Femur (tissue), 1 donor: ENCODE measurements around the gene MAPK1.
"Not testable (repeated sequence)": the region's sequence is repeated elsewhere in the genome, so short reads cannot be mapped to it uniquely, and the experiment has no call there.

Experiments used
- DNase-seq: peaks from one replicate; pipeline ENCODE4 v3.0.0-alpha.2; 2017

MAPK1 gene

GRCh38 chr22:21845558-21846453 is 21.6 kb downstream of the MAPK1 start:
- DNase-seq: no peak

GRCh38 chr22:21842946-21843345 is 24.5 kb downstream of the MAPK1 start:
- DNase-seq: no peak

GRCh38 chr22:21841422-21841821 is 26.0 kb downstream of the MAPK1 start:
- no peak for DNase-seq

GRCh38 chr22:21840236-21840823 is 27.1 kb downstream of the MAPK1 start:
- no peak for DNase-seq

DNA sequence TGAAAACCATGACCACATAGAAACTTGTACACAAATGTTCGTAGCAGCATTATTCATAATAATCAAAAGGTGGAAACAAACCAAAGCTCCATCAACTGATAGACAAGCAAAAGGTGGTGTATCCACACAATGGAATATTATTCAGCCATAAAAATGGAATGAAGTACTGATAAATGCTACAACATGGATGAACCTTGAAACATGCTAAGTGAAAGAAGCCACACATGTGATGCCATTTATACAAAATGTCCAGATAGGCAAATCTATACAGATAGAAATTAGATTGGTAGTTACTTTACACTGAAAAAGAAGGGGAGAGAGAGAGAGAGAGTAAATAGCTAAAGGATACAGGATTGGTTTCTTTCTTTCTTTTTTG is 27.7 kb downstream of the MAPK1 start:
- no peak for DNase-seq

DNA sequence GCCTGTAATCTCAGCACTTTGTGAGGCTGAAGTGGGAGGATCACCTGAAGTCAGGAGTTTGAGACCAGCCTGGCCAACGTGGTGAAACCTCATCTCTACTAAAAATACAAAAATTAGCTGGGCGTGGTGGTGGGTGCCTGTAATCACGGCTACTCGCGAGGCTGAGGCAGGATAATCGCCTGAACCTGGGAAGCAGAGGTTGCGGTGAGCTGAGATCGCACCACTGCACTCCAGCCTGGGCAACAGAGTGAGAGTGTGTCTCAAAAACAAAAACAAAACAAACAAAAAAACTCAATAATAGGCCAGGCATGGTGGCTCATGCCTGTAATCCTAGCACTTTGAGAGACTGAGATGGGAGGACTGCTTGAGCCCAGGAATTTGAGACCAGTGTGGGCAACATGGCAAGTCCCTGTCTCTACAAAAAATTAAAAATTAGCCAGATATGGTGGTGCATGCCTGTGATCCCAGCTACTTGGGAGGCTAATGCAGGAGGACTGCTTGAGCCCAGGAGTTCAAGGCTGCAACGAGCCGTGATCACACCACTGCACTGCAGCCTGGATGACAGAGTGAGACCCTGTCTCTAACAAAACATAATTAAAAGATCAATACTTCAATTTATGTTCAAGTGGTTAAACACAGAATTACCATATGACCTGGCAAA is 28.2 kb downstream of the MAPK1 start:
- DNase-seq: not testable (repeated sequence)

- peak; percentile 29 for DNase-seq
Observed at GRCh38 chr22:21837248-21837979, 30.0 kb downstream of the MAPK1 start.

DNA sequence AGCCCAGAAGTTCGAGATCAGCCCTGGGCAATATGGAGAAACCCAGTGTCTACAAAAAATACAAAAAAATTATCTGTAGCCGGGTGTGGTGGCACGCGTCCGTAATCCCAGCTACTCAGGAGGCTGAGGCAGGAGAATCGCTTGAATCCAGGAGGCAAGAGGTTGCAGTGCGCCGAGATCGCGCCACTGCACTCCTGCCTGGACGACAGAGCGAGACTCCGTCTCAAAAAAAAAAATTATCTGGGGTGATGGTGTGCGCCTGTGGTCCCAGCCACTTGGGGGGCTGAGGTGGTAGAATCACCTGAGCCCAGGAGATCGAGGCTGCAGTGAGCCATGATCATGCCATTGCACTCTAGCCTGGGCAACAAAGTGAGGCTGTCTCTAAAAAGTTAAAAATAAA is 31.0 kb downstream of the MAPK1 start:
- DNase-seq: not testable (repeated sequence)

GRCh38 chr22:21835378-21835777 is 32.1 kb downstream of the MAPK1 start:
- no peak for DNase-seq

GRCh38 chr22:21834869-21835268 is 32.6 kb downstream of the MAPK1 start:
- DNase-seq: no peak

DNA sequence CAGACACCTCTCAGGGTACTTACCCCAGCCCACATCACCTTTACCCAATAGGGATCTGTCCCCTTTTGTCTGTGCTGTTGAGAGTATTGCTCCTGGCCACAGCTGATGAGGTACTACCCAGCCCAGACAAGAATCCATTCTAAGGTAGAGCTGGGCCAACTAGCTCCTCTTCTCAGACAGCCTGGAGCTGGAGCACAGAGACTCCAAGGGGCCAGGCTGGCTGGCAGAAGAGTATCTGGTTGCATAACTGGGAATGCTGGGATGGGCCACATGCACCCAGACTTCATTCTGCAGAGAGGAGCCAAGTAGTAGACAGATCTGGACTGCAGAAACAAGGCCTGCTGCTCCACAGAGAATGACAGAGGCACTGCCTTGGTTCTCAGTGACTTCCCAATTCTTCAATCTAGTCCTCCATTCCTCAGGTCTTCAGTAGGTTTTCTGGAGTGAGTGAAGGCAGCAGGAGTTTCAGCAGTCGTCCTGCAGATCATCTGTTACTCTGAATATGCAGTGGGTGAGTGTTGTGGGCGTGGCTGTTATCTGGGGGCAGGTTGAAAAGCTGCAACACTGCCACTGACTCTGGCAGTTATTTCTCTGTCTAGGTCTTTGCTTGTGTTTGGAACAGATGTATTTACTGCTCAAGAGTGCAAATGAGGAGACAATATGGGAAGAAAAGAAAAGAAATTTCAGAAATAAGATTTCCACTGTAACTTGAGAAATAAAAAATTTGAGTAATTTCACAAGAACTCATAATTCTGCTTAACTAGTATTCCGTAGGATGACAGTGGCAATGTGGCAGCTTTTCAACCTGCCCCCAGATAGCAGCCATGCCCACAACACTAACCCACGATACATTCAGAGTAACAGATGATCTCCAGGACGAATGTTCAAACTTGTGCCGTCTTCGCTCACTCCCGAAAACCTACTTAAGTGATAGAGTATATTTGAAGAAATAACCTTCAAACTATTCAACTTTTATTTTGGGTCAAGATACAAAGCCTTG is 34.9 kb downstream of the MAPK1 start:
- no peak for DNase-seq

- no peak for DNase-seq
Observed at GRCh38 chr22:21829523-21829922, 37.9 kb downstream of the MAPK1 start.

GRCh38 chr22:21828268-21828638 is 39.2 kb downstream of the MAPK1 start:
- DNase-seq: no peak

- no peak for DNase-seq
Observed at GRCh38 chr22:21827628-21828267, 39.7 kb downstream of the MAPK1 start.

- no peak for DNase-seq
Observed at GRCh38 chr22:21826204-21826603, 41.2 kb downstream of the MAPK1 start.

- not testable (repeated sequence) for DNase-seq
Observed at GRCh38 chr22:21824962-21825361, 42.5 kb downstream of the MAPK1 start.

- DNase-seq: no peak
Observed at GRCh38 chr22:21824445-21824912, 43.0 kb downstream of the MAPK1 start.

GRCh38 chr22:21823740-21824444 is 43.6 kb downstream of the MAPK1 start:
- no peak for DNase-seq

- no peak for DNase-seq
Observed at GRCh38 chr22:21819183-21819770, 48.2 kb downstream of the MAPK1 start.
